ENCODE results near the gene EID2. TPM values are rescaled to one million over a fixed set of nuclear protein-coding genes. Genes with fewer than 3 reads are reported as not detected.

The EID2 gene
- total and polyA plus RNA-seq, 2 of the 13 experiments (the other 11 are each of a cell fraction or from before 2014, with no cell fraction given), result 3.7 to 14.1 TPM

GRCh38 chr19:39502640-39503417, 37.1 kb downstream of the EID2 start (continued):
- no peak for TF ChIP-seq TIGD3 (CRISPR knock-in tag; IDR thresholded peaks at IDR 0.05; ENCODE audit: borderline replicate concordance)
- peak; percentile 99 for TF ChIP-seq MXD1 (CRISPR knock-in tag; IDR thresholded peaks at IDR 0.05)
- peak; percentile 65; the same call in 1 of the 2 replicates for TF ChIP-seq KDM3A (CRISPR knock-in tag; IDR thresholded peaks at IDR 0.05; ENCODE audit: low read depth)
- no peak for TF ChIP-seq HMG20A (CRISPR knock-in tag; IDR thresholded peaks at IDR 0.05; ENCODE audit: borderline replicate concordance)
- TF ChIP-seq CEBPB (IDR thresholded peaks at IDR 0.05; ENCODE audit: borderline replicate concordance, low read depth, low read length), result no peak
- TF ChIP-seq MXI1 (IDR thresholded peaks at IDR 0.05; ENCODE audit: borderline replicate concordance, low read depth, low read length), result peak; percentile 40; the same call in 1 of the 3 replicates
- TF ChIP-seq TCF7L2 (IDR thresholded peaks at IDR 0.05; ENCODE audit: low read depth, low read length), result no peak
- no peak for TF ChIP-seq ZC3H4 (CRISPR knock-in tag; IDR thresholded peaks at IDR 0.05; ENCODE audit: borderline replicate concordance)
- TF ChIP-seq RARA (CRISPR knock-in tag; IDR thresholded peaks at IDR 0.05), result peak; percentile 45
- TF ChIP-seq NRL (CRISPR knock-in tag; IDR thresholded peaks at IDR 0.05; ENCODE audit: borderline replicate concordance), result peak; percentile 75; the same call in 1 of the 2 replicates
- no peak for TF ChIP-seq ELF4 (CRISPR knock-in tag; IDR thresholded peaks at IDR 0.05; ENCODE audit: borderline replicate concordance)
- TF ChIP-seq ZFP36L1 (CRISPR knock-in tag; IDR thresholded peaks at IDR 0.05), result peak; percentile 96
- TF ChIP-seq ZNF83 (CRISPR knock-in tag; IDR thresholded peaks at IDR 0.05; ENCODE audit: borderline replicate concordance), result peak; percentile 89; the same call in 1 of the 2 replicates
- TF ChIP-seq ZFP1 (CRISPR knock-in tag; IDR thresholded peaks at IDR 0.05), result no peak
- no peak for TF ChIP-seq NAIF1 (CRISPR knock-in tag; IDR thresholded peaks at IDR 0.05; ENCODE audit: borderline replicate concordance)
- TF ChIP-seq BRF2 (CRISPR knock-in tag; IDR thresholded peaks at IDR 0.05), result peak; percentile 99
- peak; percentile 100 for TF ChIP-seq ZNF563 (CRISPR knock-in tag; IDR thresholded peaks at IDR 0.05)
- TF ChIP-seq MTA1 (CRISPR knock-in tag; IDR thresholded peaks at IDR 0.05; ENCODE audit: borderline replicate concordance), result peak; percentile 75
- no peak for TF ChIP-seq GLMP (CRISPR knock-in tag; IDR thresholded peaks at IDR 0.05; ENCODE audit: borderline replicate concordance)
- TF ChIP-seq TBP (CRISPR knock-in tag; IDR thresholded peaks at IDR 0.05), result no peak
- no peak for TF ChIP-seq TAF1 (CRISPR knock-in tag; IDR thresholded peaks at IDR 0.05)
- 0 out of 2 replicates have a peak, but pooled peaks have one; percentile 38 for TF ChIP-seq ZNF710 (CRISPR knock-in tag; IDR thresholded peaks at IDR 0.05; ENCODE audit: borderline replicate concordance)
- TF ChIP-seq ZNF225 (CRISPR knock-in tag; IDR thresholded peaks at IDR 0.05), result peak; percentile 96

Measured in HepG2 (cell line).